HT-29 (cell line): Measurements from ENCODE around the gene WDR90. TPM values are rescaled to one million over a fixed set of nuclear protein-coding genes. Genes with fewer than 3 reads are reported as not detected.

Experiments used
- DNase-seq: peaks from one replicate; pipeline ENCODE4 v3.0.0-alpha.2; 2015; ENCODE audit warnings: low spot score
- total RNA-seq: library from RNA; depleted of rRNA; stranded (reverse); fragments of >200 nt; shearing (Covaris generic); gene quantifications from 2 replicates; pipeline ENCODE4 v1.2.3, GENCODE V29; 2014

The WDR90 gene
- total RNA-seq, 1 experiment from 2014 or later, result 162 TPM

- DNase-seq, result no peak
These were observed 56.4 kb downstream of the WDR90 start, which contains the start of gene FBXL16 for GRCh38 chr16:705431-706188. FBXL16 (minus strand) TSS chr16:705801; CDS start chr16:697405, 8,396 bp downstream.

GRCh38 chr16:706189-707061 is 57.3 kb downstream of the WDR90 start:
- no peak for DNase-seq

GRCh38 chr16:707062-707538 is 57.9 kb downstream of the WDR90 start:
- DNase-seq, result no peak

GRCh38 chr16:708019-708418 is 58.9 kb downstream of the WDR90 start:
- no peak for DNase-seq

GRCh38 chr16:708959-709358 is 59.8 kb downstream of the WDR90 start:
- no peak for DNase-seq

GRCh38 chr16:709566-710499 is 60.7 kb downstream of the WDR90 start:
- DNase-seq, result peak; percentile 64

- no peak for DNase-seq
These were observed 61.4 kb downstream of the WDR90 start for GRCh38 chr16:710500-711075.

GRCh38 chr16:711084-711483 is 61.9 kb downstream of the WDR90 start:
- DNase-seq, result no peak

GRCh38 chr16:711548-712320 is 62.6 kb downstream of the WDR90 start:
- peak; percentile 71 for DNase-seq

- DNase-seq, result peak; percentile 77
These were observed 63.6 kb downstream of the WDR90 start for GRCh38 chr16:712740-713250.

- DNase-seq, result no peak
These were observed 64.9 kb downstream of the WDR90 start for GRCh38 chr16:714079-714478.

- DNase-seq, result peak; percentile 80
These were observed 65.7 kb downstream of the WDR90 start, which contains the start of gene METRN for GRCh38 chr16:714558-715476. METRN (plus strand) TSS chr16:715118; CDS start chr16:715290, 172 bp downstream.

- no peak for DNase-seq
These were observed 66.5 kb downstream of the WDR90 start for GRCh38 chr16:715477-716199.

GRCh38 chr16:716200-716568 is 67.0 kb downstream of the WDR90 start:
- DNase-seq, result peak; percentile 60

- no peak for DNase-seq
These were observed 67.7 kb downstream of the WDR90 start for GRCh38 chr16:716768-717325.
